ENCODE data around the gene PPRC1. TPM values are rescaled to one million over a fixed set of nuclear protein-coding genes. Genes with fewer than 3 reads are reported as not detected.

The PPRC1 gene
- polyA plus RNA-seq, 2 donors, result 23.4 TPM

Other genes starting within 250 kb of the PPRC1 start
- 10 to 100 TPM; 13.1 to 16.3 TPM for gene ARMH3, start 76.9 kb upstream of the PPRC1 start, polyA plus RNA-seq
- gene HPS6, start 67.7 kb upstream of the PPRC1 start, polyA plus RNA-seq, result 10 to 100 TPM in 1 of 2 donors, 1 to 10 TPM in 1; 9.4 to 12.5 TPM
- 10 to 100 TPM; 29.8 to 36.5 TPM for gene LDB1, start 12.7 kb upstream of the PPRC1 start, polyA plus RNA-seq
- 10 to 100 TPM; 25.4 to 46.5 TPM for gene NOLC1, start 19.3 kb downstream of the PPRC1 start, polyA plus RNA-seq
- under 1 TPM in 1 of 2 donors, not detected in 1; 0.02 TPM for gene ELOVL3, start 93.3 kb downstream of the PPRC1 start, polyA plus RNA-seq
- not detected for gene PITX3, start 108.5 kb downstream of the PPRC1 start, polyA plus RNA-seq
- 10 to 100 TPM; 11.4 to 11.7 TPM for gene GBF1, start 112.5 kb downstream of the PPRC1 start, polyA plus RNA-seq

All from esophagus (tissue), 2 donors.